ENCODE results near the gene SGK2. TPM values are rescaled to one million over a fixed set of nuclear protein-coding genes. Genes with fewer than 3 reads are reported as not detected.

The SGK2 gene
- total and polyA plus RNA-seq, 2 of the 13 experiments (the other 11 are each of a cell fraction or from before 2014, with no cell fraction given), result 6.2 to 29.4 TPM

DNA sequence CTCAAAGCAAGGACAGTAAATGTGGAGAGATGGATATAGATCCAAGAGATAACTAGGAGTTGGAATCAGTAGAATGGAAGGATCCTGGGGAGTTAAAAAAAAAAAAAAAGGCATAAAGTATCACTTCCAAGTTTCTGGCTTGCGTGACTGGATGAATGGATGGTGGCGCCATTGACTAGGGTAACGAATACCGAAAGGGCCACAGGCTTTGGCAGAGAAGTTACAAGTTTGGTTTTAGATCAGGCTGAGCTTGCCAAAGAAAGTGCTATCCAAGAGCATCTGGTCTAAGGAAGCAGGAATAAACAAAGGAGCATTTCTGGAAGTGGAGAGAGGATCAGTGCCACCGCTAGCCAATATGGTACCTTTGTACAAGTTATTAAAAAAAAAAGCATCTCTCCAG lies 33.8 kb upstream of the SGK2 start (continued):
- TF ChIP-seq ZHX2 (IDR thresholded peaks at IDR 0.05; ENCODE audit: low read depth) (no peak), ZHX2 (CRISPR knock-in tag; IDR thresholded peaks at IDR 0.05; ENCODE audit: borderline replicate concordance) (no peak)

DNA sequence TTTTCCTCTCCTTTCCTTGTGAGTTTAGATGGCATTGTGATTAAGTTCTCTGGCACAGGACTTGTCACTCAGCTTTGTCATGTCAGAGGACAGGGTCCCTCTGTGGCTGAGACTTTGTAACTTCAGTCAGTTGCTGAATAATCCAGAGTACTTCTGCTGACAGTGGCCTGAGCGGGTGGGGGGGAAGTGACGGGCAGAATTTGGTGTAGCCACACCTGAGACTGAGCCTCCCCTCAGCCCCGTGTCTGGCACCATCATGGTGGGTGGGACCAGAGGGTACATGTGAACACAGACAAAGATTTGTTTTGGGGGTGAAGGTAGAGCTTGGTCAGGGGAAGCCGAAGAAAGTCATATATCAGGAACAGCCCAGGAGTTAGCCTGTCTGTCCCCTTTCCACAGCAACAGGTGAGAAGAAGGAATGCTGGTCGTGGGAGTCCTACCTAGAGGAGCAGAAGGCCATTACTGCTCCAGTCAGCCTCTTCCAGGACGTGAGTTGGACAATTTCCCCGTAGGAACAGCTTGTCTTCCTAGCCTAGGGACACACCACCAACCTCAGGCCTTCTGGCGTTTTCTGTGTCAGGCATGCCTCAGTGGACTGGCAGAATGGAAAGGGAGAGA lies 30.5 kb upstream of the SGK2 start:
- no peaks in the 10 kb centered on the region for H4K20me1 ChIP-seq (ENCODE audit: insufficient read depth, low read length)
- ChIA-PET CTCF (ENCODE audit: low intra/inter-chr PET ratio, low total read pairs) (no interaction called here), POLR2A (interaction anchor here (0.9 to 5.1 kb wide), 3 partner anchors 14 to 63 kb away, joined by 3 to 40 read pairs (median 31); partner anchors contain the start of genes IFT52 and SGK2)
- H3K4me3 ChIP-seq (replicated peaks in 1 of 3; ENCODE audit: insufficient read depth in 1 of 3, low read depth in 2 of 3, low read length in 3 of 3), result no peak overlapping the region
- no peak for ATAC-seq
- H3K4me2 ChIP-seq (ENCODE audit: low read depth, low read length), result no peak overlapping the region
- TF ChIP-seq ZNF780A (CRISPR knock-in tag; IDR thresholded peaks at IDR 0.05) (no peak), TARDBP (CRISPR knock-in tag; IDR thresholded peaks at IDR 0.05) (no peak), ZNF550 (CRISPR knock-in tag; IDR thresholded peaks at IDR 0.05; ENCODE audit: borderline replicate concordance) (no peak), HMG20B (CRISPR knock-in tag; conservative IDR thresholded peaks at IDR 0.05) (no peak), JUNB (CRISPR knock-in tag; IDR thresholded peaks at IDR 0.05; ENCODE audit: borderline replicate concordance) (no peak), TBP (CRISPR knock-in tag; IDR thresholded peaks at IDR 0.05) (no peak), GABPA (IDR thresholded peaks at IDR 0.05; ENCODE audit: low read depth, low read length) (0 out of 2 replicates have a peak, but pooled peaks have one; percentile 11), GABPA (CRISPR knock-in tag; IDR thresholded peaks at IDR 0.05; ENCODE audit: low read depth) (no peak), ZNF501 (CRISPR knock-in tag; IDR thresholded peaks at IDR 0.05) (0 out of 2 replicates have a peak, but pooled peaks have one; percentile 4)
- TF ChIP-seq, protein P1, sequence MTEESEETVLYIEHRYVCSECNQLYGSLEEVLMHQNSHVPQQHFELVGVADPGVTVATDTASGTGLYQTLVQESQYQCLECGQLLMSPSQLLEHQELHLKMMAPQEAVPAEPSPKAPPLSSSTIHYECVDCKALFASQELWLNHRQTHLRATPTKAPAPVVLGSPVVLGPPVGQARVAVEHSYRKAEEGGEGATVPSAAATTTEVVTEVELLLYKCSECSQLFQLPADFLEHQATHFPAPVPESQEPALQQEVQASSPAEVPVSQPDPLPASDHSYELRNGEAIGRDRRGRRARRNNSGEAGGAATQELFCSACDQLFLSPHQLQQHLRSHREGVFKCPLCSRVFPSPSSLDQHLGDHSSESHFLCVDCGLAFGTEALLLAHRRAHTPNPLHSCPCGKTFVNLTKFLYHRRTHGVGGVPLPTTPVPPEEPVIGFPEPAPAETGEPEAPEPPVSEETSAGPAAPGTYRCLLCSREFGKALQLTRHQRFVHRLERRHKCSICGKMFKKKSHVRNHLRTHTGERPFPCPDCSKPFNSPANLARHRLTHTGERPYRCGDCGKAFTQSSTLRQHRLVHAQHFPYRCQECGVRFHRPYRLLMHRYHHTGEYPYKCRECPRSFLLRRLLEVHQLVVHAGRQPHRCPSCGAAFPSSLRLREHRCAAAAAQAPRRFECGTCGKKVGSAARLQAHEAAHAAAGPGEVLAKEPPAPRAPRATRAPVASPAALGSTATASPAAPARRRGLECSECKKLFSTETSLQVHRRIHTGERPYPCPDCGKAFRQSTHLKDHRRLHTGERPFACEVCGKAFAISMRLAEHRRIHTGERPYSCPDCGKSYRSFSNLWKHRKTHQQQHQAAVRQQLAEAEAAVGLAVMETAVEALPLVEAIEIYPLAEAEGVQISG (CRISPR knock-in tag; IDR thresholded peaks at IDR 0.05), result 0 out of 2 replicates have a peak, but pooled peaks have one; percentile 17
- H3K9ac ChIP-seq (ENCODE audit: insufficient read depth, low read depth, low read length), result no peak overlapping the region
- H3K27ac ChIP-seq (ENCODE audit: extremely low read length, insufficient read depth, low read length), result no peak overlapping the region
- no peak for DNase-seq (ENCODE audit: low spot score)
- in situ Hi-C loops (cut with HindIII; ENCODE audit: extremely low pct_ligation_motif_present, low pct_unique_long_range_greater_than_20kb), result no loop called here
- no peaks in the 10 kb centered on the region for H3K27me3 ChIP-seq (ENCODE audit: control insufficient read depth in 1 of 2, insufficient read depth in 2 of 2, low read length in 2 of 2)
- no peaks in the 10 kb centered on the region for H3K79me2 ChIP-seq (ENCODE audit: insufficient read depth, low read length)
- H2AFZ ChIP-seq (ENCODE audit: low read length), result no peak overlapping the region
- H3K4me1 ChIP-seq (ENCODE audit: insufficient read depth, low read length), result peaks cover 27% of the 10 kb centered on the region
- no peaks in the 10 kb centered on the region for H3K36me3 ChIP-seq (replicated peaks in 1 of 2; ENCODE audit: control insufficient read depth in 1 of 2, insufficient read depth in 2 of 2, low read length in 2 of 2)
- intact Hi-C loops (cut with micrococcal nuclease; ENCODE audit: unreplicated experiment), result no loop called here
- no peaks in the 10 kb centered on the region for H3K9me3 ChIP-seq (ENCODE audit: low read length)
- no peak for FAIRE-seq
- WGBS (ENCODE audit: low lambda C conversion rate), result 78% methylated on average over 8 of the region's 8 CpGs
- BruUV-seq (replicated peaks), result no TSS peak

Data from HepG2 (cell line).